Esophagus (tissue), 2 donors: ENCODE results near the gene DIAPH2. TPM values are rescaled to one million over a fixed set of nuclear protein-coding genes. Genes with fewer than 3 reads are reported as not detected.

Experiments
- H3K27ac ChIP-seq, 2 donors: one replicate each; pipeline ENCODE4 v1.5.1; 2013; ENCODE audit warnings: low read depth in 2 of 2, mild to moderate bottlenecking in 2 of 2, inconsistent platforms in 1 of 2, low read length in 1 of 2, moderate library complexity in 1 of 2
- H3K27me3 ChIP-seq, 2 donors: one replicate each; pipeline ENCODE4 v1.6.1; 2013; ENCODE audit warnings: low read length in 2 of 2, control low read depth in 1 of 2, mild to moderate bottlenecking in 1 of 2; ENCODE audit not compliant: insufficient read depth in 2 of 2, control insufficient read depth in 1 of 2
- H3K36me3 ChIP-seq, 2 donors: one replicate each; pipeline ENCODE4 v1.6.1; 2013; ENCODE audit warnings: low read length in 1 of 2; ENCODE audit not compliant: control insufficient read depth in 2 of 2, insufficient read depth in 2 of 2
- H3K4me1 ChIP-seq, 2 donors: one replicate each; pipeline ENCODE4 v1.6.1; 2013; ENCODE audit warnings: low read length in 1 of 2; ENCODE audit not compliant: control insufficient read depth in 2 of 2, insufficient read depth in 2 of 2
- H3K4me3 ChIP-seq, 2 donors: one replicate each; pipeline ENCODE4 v1.5.1; 2013; ENCODE audit warnings: low read length in 2 of 2, mild to moderate bottlenecking in 2 of 2, low read depth in 1 of 2, moderate library complexity in 1 of 2
- H3K9me3 ChIP-seq, 2 donors: one replicate each; pipeline ENCODE4 v1.6.1; 2013; ENCODE audit warnings: mild to moderate bottlenecking in 2 of 2, low read depth in 1 of 2, low read length in 1 of 2, moderate library complexity in 1 of 2; ENCODE audit not compliant: control insufficient read depth in 2 of 2, insufficient read depth in 1 of 2
- WGBS, 2 donors: extraction: QIAGEN DNeasy Blood & Tissue Kit; methylation state at CpG; one replicate each; pipeline ENCODE4 v1.1.7; 2013; 5-methylcytosine and 5-hydroxymethylcytosine counted together
- polyA plus RNA-seq, 2 donors: library from polyadenylated mRNA; stranded (reverse); fragments of 200-250 nt; gene quantifications; one replicate each; pipeline ENCODE4 v1.2.3, GENCODE V29; 2013
- donor health status: healthy with polysubstance abuse.
- donor health status: Bipolar disorder and iron deficiency.

DIAPH2 gene
- polyA plus RNA-seq, 2 donors: 3.6 to 4.5 TPM

DNA sequence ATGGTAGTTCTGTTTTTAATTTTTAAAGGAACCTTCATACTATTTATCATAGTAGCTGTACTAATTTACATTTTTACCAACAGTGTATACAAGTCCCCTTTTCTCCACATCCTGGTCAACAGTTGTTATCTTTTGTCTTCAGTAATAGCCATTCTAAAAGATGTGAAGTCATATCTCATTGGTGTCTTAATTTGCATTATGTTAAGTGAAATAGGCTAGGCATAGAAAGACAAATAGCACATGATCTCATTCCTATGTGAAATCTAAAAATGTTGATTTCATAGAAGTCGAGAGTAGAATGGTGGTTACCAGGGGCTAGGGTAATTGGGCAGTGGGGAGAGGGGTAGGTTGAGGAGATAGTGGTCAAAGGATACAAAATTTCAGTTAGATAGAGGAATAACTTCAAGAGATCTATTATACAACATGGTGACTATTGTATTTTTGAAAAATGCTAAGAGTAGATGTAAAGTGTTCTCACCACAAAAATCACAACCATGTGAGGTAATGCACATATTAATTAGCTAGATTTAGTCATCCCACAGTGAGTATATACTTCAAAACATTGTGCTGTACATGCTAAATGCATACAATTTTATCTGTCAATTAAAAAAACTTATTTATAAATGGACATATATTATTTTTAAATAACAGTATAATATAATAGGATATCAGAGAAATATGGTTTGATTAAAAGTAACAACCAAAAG is 58.9 kb downstream of the DIAPH2 start:
- 92 to 93% methylated on average over 1 of the region's 1 CpG for WGBS, 2 donors

DNA sequence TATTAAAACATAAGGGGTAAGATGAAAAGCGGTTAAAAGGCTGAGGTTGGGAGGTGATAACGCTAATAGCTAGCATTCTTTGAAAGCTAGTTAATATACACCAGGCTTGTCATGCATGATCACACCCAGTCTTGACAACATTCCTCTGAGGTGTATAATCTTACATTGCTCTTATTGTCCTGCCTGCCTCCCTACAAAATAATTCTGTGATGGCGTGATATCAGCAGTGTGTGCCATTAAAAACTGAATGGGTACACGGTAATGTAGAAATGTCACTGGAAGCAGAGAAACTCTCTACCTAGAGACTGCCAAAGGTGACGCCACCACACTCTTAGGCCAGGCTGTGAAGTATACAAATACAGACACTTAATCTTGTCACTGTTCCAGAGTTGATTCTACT is 68.1 kb downstream of the DIAPH2 start:
- Histone ChIP-seq H3K4me3 (no peak overlapping the region), H3K36me3 (no peaks in the 10 kb centered on the region), H3K9me3 (no peaks in the 10 kb centered on the region), H3K27me3 (peaks cover 0 to 2% of the 10 kb centered on the region in 2 donors), H3K27ac (no peak overlapping the region), H3K4me1 (no peaks in the 10 kb centered on the region)
- 78 to 92% methylated on average over 5 of the region's 5 CpGs for WGBS, 2 donors

More for the DNA sequence above, 58.9 kb downstream of the DIAPH2 start:
- no peak overlapping the region for H3K4me3 ChIP-seq
- no peak overlapping the region for H3K27ac ChIP-seq
- no peaks in the 10 kb centered on the region for H3K9me3 ChIP-seq
- H3K36me3 ChIP-seq: no peaks in the 10 kb centered on the region
- H3K4me1 ChIP-seq: no peaks in the 10 kb centered on the region
- no peaks in the 10 kb centered on the region for H3K27me3 ChIP-seq

DNA sequence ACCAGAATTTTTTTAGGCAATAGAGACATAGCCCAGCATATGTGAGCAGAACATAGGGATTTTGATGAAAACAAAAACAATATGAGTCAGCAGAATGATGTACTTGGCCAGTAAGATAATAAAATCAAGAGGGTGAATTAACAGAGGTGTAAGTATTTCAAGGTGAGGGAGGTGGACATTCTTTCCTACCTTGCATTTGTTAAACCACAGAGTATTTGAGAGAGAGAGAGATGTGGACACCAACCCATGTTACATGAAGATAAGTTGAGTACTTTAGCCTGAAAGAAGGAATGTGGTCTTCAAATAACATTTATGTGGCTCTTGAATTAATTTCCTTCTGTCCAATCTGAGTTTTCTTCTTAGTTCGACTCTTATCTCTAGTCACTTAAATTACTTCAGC is 68.6 kb downstream of the DIAPH2 start:
- no peaks in the 10 kb centered on the region for H3K4me1 ChIP-seq
- 81 to 92% methylated on average over 1 of the region's 1 CpG for WGBS, 2 donors
- H3K27me3 ChIP-seq: peaks cover 0 to 2% of the 10 kb centered on the region in 2 donors
- H3K36me3 ChIP-seq: no peaks in the 10 kb centered on the region
- H3K27ac ChIP-seq: no peak overlapping the region
- H3K9me3 ChIP-seq: no peaks in the 10 kb centered on the region
- H3K4me3 ChIP-seq: no peak overlapping the region

DNA sequence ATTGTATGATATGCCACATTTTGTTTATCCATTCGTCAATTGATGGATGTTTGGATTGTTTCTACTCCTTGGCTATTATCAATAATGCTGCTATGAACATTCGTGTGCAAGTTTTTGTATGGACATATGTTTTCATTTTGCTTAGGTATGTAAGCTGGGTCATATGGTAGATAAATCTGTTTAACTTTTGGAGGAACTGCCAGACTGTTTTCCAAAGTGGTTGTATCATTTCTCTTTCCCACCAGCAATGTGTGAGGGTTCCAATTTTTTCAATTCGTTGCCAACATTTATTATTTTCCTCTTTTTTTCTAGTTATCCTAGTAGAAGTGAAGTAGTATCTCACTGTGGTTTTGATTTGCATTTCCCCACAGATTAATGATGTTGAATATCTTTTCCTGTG is 71.8 kb downstream of the DIAPH2 start:
- H3K36me3 ChIP-seq: no peaks in the 10 kb centered on the region

DNA sequence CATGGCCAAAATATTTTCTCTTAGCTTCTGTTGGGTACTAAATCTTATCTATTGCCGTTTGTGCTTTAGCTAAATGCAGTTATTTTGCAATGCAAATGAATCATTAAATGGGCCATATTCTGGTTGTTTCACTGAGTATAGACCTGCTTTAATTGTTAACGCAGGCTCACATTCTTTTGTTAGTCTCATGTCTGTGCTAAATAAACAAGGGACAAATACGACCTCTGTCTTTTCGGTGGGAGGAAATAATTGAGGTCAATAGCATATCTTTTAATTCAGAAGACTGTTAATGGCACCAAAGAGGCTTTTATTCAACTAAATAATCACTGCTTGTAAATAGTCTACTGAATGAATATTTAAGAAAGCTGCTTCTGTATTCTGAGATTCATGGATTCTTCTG is 76.9 kb downstream of the DIAPH2 start:
- H3K36me3 ChIP-seq: no peaks in the 10 kb centered on the region
- WGBS, 2 donors: 48 to 84% methylated on average over 4 of the region's 4 CpGs
- H3K27ac ChIP-seq: no peak overlapping the region
- H3K4me3 ChIP-seq: no peak overlapping the region
- H3K27me3 ChIP-seq: no peaks in the 10 kb centered on the region
- H3K9me3 ChIP-seq: no peaks in the 10 kb centered on the region
- H3K4me1 ChIP-seq: no peaks in the 10 kb centered on the region

More for the DNA sequence above, 71.8 kb downstream of the DIAPH2 start:
- no peaks in the 10 kb centered on the region for H3K9me3 ChIP-seq
- peaks cover 0 to 2% of the 10 kb centered on the region in 2 donors for H3K27me3 ChIP-seq
- WGBS, 2 donors: 76 to 90% methylated on average over 3 of the region's 3 CpGs
- no peak overlapping the region for H3K4me3 ChIP-seq
- no peak overlapping the region for H3K27ac ChIP-seq
- no peaks in the 10 kb centered on the region for H3K4me1 ChIP-seq

GRCh38 chrX:96763608-96764007 is 79.0 kb downstream of the DIAPH2 start:
- 69 to 86% methylated on average over 4 of the region's 4 CpGs for WGBS, 2 donors
- no peak overlapping the region for H3K4me3 ChIP-seq
- no peaks in the 10 kb centered on the region for H3K4me1 ChIP-seq
- H3K27me3 ChIP-seq: no peaks in the 10 kb centered on the region
- H3K9me3 ChIP-seq: no peaks in the 10 kb centered on the region
- H3K36me3 ChIP-seq: no peaks in the 10 kb centered on the region
- H3K27ac ChIP-seq: no peak overlapping the region

- Histone ChIP-seq H3K36me3 (no peaks in the 10 kb centered on the region), H3K27me3 (no peaks in the 10 kb centered on the region), H3K4me1 (no peaks in the 10 kb centered on the region), H3K4me3 (no peak overlapping the region), H3K27ac (no peak overlapping the region), H3K9me3 (no peaks in the 10 kb centered on the region)
- 71 to 79% methylated on average over 1 of the region's 1 CpG for WGBS, 2 donors
Observed at GRCh38 chrX:96764864-96765263, 80.2 kb downstream of the DIAPH2 start.

- Histone ChIP-seq H3K27me3 (no peaks in the 10 kb centered on the region), H3K4me1 (no peaks in the 10 kb centered on the region), H3K4me3 (no peak overlapping the region), H3K36me3 (no peaks in the 10 kb centered on the region), H3K9me3 (no peaks in the 10 kb centered on the region), H3K27ac (no peak overlapping the region)
- 18 to 24% methylated on average over 2 of the region's 2 CpGs for WGBS, 2 donors
Observed at GRCh38 chrX:96770315-96770714, 85.7 kb downstream of the DIAPH2 start.

- Histone ChIP-seq H3K4me1 (no peaks in the 10 kb centered on the region), H3K9me3 (no peaks in the 10 kb centered on the region), H3K36me3 (no peaks in the 10 kb centered on the region), H3K27ac (no peak overlapping the region), H3K4me3 (no peak overlapping the region), H3K27me3 (no peaks in the 10 kb centered on the region)
- WGBS, 2 donors: 39 to 72% methylated on average over 1 of the region's 1 CpG
Observed at GRCh38 chrX:96771486-96771885, 86.8 kb downstream of the DIAPH2 start.

GRCh38 chrX:96774116-96774515 is 89.5 kb downstream of the DIAPH2 start:
- Histone ChIP-seq H3K4me3 (no peak overlapping the region), H3K4me1 (no peaks in the 10 kb centered on the region), H3K27ac (no peak overlapping the region), H3K36me3 (no peaks in the 10 kb centered on the region), H3K9me3 (no peaks in the 10 kb centered on the region), H3K27me3 (no peaks in the 10 kb centered on the region)
- 75 to 92% methylated on average over 2 of the region's 2 CpGs for WGBS, 2 donors
